Islet precursor cell (in vitro differentiated cells): Measurements from ENCODE around the gene THRA.
A peak's percentile ranks its signal among the peaks of the same experiment; 100 is the strongest.

Experiments
- DNase-seq: peaks from one replicate; pipeline ENCODE4 v3.0.0-alpha.2; 2018

Gene THRA, protein sequence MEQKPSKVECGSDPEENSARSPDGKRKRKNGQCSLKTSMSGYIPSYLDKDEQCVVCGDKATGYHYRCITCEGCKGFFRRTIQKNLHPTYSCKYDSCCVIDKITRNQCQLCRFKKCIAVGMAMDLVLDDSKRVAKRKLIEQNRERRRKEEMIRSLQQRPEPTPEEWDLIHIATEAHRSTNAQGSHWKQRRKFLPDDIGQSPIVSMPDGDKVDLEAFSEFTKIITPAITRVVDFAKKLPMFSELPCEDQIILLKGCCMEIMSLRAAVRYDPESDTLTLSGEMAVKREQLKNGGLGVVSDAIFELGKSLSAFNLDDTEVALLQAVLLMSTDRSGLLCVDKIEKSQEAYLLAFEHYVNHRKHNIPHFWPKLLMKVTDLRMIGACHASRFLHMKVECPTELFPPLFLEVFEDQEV

DNA sequence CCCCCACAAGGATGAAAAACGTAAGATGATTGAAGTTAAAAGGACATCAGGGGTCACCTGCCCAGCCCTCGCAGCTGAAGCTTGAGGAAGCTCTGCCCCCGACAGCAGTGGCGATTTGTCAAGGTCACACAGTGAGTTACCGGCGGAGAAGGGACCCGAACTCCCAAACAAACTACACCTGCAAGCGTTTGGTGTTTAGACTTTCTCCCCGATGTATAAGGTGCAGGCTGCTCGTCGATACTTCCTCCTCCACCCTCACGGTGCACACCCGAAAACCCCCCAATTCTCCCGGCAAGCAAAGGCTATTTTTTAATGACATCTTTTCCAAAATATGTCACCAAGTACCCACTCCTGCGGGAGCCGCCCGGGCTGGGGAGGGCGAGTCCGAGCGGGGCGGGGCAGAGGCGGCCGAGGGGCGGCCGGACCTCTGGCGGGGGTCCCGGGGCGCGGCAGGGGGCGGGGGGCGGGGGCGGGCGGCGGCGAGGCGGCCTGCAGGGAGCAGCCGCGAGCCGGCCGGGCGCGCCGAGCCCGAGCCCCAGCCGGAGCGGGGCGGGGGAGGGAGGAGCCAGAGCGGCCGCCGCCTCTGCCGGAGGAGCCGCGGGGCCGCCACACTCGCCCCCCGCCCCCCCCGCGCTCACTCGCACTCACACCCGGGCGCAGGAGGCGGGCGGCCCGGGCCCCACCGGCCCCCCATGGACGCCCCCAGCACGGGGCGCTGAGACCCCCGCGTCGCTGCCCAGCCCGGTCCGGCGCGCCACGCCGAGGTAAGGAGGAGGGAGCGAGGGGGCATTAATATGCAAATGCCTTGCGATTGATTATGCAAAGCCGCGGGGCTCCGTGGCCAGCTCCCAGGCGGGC, at the start of gene THRA:
Gene THRA (plus strand): TSS at position 637 of the 858 bp plus-strand sequence. CDS start 11,524 bp downstream, outside the sequence.
- peak; percentile 87 for DNase-seq

DNA sequence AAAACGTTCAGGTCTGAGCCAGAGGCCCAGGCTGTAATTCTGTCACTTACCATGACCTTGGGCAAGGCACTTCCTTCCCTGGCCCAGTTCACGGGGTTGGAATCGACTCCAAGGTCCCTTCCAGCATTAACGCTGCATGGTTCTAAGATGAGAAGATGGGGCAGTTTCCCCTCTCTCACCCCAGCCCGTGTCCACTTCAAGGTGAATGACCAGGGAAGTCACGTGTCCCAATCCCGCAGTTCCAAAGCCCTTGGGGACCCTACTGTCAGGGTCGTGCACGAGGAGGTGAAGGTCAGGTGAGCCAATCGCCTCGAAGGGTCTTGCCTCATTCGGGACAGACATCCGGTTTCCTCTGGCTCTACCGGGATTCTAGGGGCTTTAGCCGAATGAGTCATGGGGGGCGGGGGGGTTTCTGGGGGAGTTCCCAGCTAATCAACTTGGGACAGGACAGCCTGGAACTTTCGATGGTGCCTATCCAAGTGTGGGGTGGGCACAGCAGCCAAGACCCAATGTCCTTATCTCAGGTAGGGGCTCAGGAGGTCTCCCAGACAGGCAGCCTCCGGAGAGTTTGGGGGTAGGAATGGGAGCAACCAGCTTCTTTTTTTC, 48.3 kb upstream of the THRA start:
- no peak for DNase-seq

DNA sequence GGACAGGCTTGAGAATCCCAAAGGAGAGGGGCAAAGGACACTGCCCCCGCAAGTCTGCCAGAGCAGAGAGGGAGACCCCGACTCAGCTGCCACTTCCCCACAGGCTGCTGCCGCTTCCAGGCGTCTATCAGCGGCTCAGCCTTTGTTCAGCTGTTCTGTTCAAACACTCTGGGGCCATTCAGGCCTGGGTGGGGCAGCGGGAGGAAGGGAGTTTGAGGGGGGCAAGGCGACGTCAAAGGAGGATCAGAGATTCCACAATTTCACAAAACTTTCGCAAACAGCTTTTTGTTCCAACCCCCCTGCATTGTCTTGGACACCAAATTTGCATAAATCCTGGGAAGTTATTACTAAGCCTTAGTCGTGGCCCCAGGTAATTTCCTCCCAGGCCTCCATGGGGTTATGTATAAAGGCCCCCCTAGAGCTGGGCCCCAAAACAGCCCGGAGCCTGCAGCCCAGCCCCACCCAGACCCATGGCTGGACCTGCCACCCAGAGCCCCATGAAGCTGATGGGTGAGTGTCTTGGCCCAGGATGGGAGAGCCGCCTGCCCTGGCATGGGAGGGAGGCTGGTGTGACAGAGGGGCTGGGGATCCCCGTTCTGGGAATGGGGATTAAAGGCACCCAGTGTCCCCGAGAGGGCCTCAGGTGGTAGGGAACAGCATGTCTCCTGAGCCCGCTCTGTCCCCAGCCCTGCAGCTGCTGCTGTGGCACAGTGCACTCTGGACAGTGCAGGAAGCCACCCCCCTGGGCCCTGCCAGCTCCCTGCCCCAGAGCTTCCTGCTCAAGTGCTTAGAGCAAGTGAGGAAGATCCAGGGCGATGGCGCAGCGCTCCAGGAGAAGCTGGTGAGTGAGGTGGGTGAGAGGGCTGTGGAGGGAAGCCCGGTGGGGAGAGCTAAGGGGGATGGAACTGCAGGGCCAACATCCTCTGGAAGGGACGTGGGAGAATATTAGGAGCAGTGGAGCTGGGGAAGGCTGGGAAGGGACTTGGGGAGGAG, 47.5 kb upstream of the THRA start, which contains the start of gene CSF3:
Gene CSF3 (plus strand): TSS at position 436 of the 993 bp plus-strand sequence. CDS start 35 bp downstream, at position 471.
- DNase-seq = no peak

DNA sequence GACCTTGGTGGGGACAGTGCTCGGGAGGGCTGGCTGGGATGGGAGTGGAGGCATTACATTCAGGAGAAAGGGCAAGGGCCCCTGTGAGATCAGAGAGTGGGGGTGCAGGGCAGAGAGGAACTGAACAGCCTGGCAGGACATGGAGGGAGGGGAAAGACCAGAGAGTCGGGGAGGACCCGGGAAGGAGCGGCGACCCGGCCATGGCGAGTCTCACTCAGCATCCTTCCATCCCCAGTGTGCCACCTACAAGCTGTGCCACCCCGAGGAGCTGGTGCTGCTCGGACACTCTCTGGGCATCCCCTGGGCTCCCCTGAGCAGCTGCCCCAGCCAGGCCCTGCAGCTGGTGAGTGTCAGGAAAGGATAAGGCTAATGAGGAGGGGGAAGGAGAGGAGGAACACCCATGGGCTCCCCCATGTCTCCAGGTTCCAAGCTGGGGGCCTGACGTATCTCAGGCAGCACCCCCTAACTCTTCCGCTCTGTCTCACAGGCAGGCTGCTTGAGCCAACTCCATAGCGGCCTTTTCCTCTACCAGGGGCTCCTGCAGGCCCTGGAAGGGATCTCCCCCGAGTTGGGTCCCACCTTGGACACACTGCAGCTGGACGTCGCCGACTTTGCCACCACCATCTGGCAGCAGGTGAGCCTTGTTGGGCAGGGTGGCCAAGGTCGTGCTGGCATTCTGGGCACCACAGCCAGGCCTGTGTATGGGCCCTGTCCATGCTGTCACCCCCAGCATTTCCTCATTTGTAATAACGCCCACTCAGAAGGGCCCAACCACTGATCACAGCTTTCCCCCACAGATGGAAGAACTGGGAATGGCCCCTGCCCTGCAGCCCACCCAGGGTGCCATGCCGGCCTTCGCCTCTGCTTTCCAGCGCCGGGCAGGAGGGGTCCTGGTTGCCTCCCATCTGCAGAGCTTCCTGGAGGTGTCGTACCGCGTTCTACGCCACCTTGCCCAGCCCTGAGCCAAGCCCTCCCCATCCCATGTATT, 46.5 kb upstream of the THRA start:
- DNase-seq = no peak

DNA sequence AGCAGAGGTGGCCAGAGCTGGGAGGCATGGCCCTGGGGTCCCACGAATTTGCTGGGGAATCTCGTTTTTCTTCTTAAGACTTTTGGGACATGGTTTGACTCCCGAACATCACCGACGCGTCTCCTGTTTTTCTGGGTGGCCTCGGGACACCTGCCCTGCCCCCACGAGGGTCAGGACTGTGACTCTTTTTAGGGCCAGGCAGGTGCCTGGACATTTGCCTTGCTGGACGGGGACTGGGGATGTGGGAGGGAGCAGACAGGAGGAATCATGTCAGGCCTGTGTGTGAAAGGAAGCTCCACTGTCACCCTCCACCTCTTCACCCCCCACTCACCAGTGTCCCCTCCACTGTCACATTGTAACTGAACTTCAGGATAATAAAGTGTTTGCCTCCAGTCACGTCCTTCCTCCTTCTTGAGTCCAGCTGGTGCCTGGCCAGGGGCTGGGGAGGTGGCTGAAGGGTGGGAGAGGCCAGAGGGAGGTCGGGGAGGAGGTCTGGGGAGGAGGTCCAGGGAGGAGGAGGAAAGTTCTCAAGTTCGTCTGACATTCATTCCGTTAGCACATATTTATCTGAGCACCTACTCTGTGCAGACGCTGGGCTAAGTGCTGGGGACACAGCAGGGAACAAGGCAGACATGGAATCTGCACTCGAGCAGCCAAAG, 45.2 kb upstream of the THRA start:
- DNase-seq = no peak

DNA sequence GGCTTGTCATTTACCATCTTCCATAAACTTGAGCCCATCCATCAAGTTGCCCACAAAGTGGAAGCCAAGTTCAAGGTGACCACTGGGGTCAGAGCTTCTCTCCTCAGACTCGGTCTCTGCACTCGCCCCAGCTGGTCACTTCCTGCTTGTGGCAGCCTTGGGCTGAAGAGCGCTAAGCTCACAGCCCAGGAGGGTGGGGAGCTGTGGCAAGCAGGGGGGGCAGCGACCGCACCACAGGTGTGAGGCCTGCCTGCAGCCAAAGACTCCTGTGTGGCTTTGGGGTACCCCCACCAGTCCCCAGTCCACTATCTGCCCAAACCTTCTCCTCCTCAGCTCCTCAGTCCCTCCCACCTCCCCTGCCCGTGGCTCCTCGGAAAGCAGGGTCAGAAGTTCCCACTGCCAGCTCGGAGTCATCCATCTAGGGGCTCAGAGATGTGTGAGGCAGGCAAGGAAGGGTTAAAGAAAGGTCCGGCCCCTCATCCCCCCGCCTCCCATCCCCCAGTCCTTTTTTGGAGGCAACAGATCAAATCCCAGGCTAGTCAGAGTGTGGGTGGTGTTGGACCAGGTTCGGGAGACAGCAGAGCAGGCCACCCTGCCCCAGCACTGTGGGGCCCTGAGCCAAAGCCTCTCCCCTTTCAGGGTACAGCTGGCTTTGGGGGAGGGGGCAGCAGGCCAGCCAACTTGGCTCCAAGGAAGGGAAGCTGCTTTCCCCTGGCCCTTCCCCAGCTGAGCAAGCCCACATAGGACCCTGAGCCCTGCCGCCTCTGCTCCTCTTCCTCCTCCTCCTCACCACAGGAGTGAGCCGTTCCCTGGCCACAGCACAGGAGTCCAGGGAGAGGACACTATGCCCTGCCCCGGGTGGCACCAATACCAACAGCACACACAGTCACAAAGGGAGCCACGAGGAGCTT, 44.3 kb upstream of the THRA start:
- no peak for DNase-seq

DNA sequence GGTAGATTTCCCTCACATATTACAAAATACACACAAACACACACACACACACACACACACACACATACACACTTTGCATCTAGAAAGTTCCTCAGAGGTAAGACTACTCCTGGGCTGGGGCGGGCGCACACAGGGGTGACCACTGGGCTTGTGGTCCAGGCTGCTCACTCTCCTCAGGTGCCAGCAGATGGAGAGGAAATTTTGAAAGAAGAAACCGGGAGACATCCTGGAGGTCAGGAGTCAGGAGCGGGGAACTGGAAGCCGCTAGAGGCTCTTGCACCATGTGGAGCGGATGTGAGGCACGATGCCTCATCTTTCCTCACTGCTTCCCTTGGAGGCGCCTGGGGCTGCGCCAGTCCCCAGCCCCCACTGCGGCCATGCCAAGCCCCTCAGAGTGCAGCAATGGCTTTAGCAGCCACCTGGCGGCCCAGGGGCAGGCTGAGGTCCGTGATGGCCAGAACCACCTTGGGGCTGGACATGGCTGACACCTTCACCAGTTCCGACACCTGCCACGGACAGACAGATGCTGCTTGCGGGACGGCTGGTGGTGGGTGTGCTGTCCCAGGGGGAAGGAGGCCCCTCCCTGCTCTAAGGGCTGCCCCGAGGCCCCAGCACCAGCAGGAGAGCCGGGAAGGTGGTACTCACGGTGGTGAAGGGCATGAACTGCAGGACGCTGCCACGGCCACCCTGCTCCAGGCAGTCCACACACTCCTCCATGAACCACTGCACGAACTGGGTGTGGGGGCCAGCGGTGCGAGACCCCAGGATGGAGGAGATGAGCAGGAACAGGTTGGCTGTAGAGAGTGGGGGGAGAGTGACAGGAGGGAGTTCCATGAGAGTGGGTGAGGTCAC, 43.4 kb upstream of the THRA start:
- DNase-seq = no peak

DNA sequence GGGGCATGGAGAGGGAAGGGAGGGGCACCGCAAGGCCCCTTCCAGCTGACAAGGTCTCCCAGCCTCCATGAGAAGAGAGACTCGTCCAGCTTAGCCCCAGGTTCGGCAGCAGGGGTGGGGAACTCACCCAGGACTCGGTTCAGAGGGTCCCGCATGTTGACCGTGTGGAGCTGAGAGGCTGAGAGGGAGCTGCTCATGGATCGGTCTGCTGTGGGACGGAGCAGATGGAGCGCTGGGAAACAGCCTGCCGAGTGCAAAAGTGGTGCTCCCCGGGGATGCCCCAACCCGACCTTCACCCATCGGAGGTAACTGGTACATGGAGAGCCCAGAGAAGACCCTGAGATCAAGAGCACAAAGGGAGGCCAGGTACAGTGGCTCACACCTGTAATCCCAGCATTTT, 42.6 kb upstream of the THRA start:
- DNase-seq = no peak

DNA sequence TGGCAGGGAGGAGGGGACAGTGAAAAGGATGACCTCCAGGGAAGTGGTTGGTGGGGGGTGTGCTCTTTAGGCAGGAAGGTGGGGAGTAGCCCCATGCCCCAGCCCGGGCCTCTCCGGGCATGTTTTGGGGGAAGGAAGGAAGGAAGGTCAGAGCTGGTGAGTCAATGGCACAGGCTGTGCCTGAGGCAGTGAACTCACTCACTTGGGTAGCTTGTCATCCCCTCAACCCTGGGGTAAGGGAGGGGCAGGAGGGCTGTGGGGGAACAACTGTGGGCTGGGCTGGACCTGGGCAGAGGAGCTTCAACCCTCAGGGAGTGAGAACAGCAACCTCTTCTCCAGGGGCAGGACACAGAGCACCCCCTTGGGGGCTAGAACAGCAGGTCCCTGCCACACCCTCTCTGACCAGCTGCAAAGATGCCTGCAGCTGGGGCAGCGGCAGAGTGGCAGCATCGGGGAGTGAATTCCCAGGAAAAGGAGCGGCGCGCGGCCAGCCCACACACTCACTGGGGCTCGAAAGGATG, 41.3 kb upstream of the THRA start:
- no peak for DNase-seq

DNA sequence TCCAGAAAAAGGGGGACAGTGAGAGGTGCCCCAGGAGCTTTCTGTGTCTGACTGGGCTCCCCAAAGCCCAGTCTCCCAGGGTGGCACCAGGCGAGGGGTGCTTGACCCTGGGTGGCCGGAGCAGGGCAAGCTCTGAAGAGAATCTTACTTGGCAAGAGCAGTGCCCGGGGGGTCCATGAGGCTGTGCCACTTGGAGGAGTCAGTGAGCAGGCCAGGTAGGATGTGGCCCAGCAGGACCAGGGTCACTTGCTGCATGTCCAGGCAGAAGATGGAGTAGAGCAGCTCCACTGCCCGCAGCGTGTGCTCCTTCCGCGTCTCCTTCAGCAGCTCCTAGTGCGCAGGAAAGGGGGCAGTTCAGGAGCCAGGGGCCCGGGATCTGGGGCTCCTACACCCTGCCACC, 40.3 kb upstream of the THRA start:
- no peak for DNase-seq

DNA sequence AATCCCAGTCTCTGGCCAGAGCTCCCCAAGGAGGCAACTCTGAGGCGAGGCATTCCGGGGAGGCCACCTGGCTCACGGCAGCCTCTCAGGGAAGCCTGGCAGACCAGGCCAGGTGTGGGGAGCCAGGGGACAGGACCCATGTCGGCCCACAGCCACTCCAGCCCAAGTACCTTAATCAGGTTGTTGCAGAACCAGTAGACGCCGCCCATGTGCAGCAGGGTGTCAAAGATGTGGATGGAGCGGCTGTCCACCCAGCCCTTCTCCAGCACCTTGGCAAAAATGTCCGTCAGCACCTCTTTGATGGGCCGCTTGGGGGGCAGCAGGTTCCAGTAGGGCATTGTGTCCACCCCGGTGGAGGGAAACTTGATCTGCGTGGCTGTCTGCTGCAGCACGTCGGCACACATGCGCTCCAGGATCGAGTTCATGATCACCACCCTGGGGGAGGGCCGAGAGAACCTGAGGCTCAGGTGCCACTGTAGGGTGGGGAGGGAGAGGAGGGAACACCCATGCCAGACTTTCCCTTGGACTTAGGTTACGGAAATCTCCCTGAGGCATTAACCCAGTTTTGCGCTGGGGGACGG, 39.7 kb upstream of the THRA start:
- no peak for DNase-seq

DNA sequence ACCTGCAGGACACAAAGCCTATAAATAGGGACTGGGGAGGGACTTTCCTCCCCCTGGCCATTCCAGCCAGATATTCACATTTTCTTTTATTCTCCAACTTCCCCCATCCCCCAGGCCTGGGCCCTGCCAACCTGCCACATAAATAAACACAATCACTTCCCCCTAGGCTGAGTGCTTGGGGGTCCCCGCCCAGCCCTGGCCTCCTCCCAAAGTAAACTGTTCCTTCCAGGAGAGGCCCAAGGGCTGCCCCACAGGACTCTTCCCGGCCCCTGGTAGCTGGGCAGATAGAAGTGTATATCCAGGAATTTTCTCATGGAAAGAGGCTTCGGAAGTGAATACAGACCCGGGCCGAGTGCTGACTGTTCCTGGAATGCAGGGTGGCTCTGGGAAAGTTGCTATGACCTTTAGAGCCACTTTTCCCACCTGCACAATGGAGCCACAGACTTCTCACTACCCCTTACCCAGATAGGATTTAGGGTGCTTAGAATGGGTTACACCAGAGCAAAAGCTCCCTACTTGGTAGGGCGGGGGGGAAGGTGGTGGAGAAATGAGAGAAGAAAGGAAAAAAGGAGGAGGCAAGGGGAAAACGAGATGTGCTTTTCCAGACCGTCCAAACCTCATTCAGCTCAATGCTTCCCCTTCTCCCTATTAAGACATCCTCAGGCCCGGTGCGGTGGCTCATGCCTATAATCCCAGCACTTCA, 39.0 kb upstream of the THRA start:
- DNase-seq = no peak

DNA sequence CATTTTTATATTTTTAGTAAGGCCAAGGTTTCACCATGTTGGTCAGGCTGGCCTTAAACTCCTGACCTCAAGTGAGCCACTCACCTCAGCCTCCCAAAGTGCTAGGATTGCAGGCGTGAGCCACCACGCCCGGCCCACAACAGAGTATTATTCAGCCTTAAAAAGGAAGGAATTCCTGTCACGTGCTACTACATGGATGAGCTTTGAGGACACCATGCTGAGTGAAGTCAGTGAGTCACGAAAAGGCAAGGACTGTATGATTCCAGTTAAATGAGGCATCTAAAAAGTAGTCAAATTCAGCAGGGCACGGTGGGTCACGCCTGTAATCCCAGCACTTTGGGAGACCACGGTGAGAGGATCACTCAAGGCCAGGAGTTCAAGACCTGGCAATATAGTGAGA, 37.9 kb upstream of the THRA start:
- DNase-seq = no peak

DNA sequence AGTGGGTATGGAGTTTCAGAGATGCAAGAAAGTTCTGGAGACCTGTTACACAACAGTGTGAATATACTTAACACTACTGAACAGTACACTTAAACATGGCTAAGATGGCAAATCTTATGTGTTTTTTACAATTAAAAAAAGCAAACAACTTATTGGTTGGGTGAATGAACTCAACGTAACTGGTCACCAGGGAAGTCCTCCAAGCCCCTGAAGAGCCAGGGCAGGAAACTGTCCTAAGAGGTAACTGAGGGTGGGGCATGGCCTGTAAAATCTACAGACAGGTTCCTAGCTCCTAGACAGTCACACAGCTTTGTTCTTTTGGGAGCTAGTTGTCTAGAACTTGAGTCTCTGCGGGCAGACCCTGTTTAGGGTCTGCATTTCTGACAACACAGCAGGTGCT, 37.2 kb upstream of the THRA start:
- DNase-seq = no peak

DNA sequence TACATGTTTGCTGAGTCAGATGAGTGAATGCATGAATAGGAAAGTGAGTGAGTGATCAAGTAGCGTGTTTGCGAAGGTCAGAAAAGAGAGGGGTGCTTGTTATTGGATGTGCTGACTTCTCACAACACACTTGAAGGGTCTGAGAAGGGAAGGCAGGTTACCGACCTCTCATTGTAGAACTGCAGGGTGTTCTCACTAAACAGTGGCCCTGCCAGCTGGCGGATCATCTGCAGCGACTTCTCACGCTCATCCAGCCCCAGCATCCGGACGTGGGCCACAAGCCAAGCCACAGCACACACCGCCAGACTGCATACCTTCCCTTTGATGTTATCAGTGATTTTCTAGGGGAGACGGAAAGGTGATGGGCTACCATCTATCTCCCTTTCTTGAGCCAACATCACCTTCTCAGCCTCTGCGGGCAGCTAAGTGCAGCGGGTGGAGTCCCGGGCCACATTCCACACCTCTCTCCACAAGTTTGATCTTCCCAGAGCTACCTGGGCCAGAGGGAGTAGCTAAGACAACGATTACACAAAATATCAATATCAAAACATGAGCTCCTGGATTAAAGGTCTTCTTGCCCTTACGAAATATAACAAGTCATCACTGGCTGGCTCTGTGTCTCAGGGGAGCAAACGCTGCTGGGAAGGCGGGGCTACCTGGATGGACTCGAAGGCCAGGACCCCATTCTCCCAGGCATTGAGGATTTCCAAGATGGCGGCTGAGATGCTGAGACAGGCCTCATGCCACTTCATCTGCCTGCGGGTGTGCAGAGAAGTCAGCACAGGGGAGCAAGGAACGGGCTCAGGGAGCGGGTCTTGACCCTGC, 36.6 kb upstream of the THRA start:
- no peak for DNase-seq
